Measurements from ENCODE around the gene NLE1.
"Not testable (repeated sequence)": the region's sequence is repeated elsewhere in the genome, so short reads cannot be mapped to it uniquely, and the experiment has no call there.

Gene NLE1

GRCh38 chr17:35161281-35161761, 19.2 kb upstream of the NLE1 start:
- DNase-seq (ENCODE audit: low spot score), result no peak

- DNase-seq (ENCODE audit: low spot score), result no peak
Measured at GRCh38 chr17:35160354-35161201, 18.5 kb upstream of the NLE1 start.

GRCh38 chr17:35159940-35160339, 17.8 kb upstream of the NLE1 start:
- DNase-seq (ENCODE audit: low spot score), result no peak

GRCh38 chr17:35155246-35155645, 13.1 kb upstream of the NLE1 start:
- no peak for DNase-seq (ENCODE audit: low spot score)

- DNase-seq (ENCODE audit: low spot score), result no peak
Measured at GRCh38 chr17:35154196-35155165, 12.4 kb upstream of the NLE1 start.

- DNase-seq (ENCODE audit: low spot score), result no peak
Measured at GRCh38 chr17:35152421-35153140, 10.5 kb upstream of the NLE1 start.

GRCh38 chr17:35151080-35151479, 9.0 kb upstream of the NLE1 start:
- not testable (repeated sequence) for DNase-seq (ENCODE audit: low spot score)

GRCh38 chr17:35149941-35150340, 7.8 kb upstream of the NLE1 start:
- no peak for DNase-seq (ENCODE audit: low spot score)

GRCh38 chr17:35148144-35148543, 6.0 kb upstream of the NLE1 start:
- DNase-seq (ENCODE audit: low spot score), result no peak

- no peak for DNase-seq (ENCODE audit: low spot score)
Measured at GRCh38 chr17:35147375-35147905, 5.3 kb upstream of the NLE1 start, which contains the start of gene UNC45B. TSS of gene UNC45B (plus strand) at chr17:35147817. CDS start at chr17:35148264, 447 bp downstream.

- no peak for DNase-seq (ENCODE audit: low spot score)
Measured at GRCh38 chr17:35146214-35146833, 4.2 kb upstream of the NLE1 start.

GRCh38 chr17:35144840-35145239, 2.7 kb upstream of the NLE1 start:
- DNase-seq (ENCODE audit: low spot score), result no peak

- DNase-seq (ENCODE audit: low spot score), result no peak
Measured at GRCh38 chr17:35142467-35142796, 329 bp upstream of the NLE1 start.

- no peak for DNase-seq (ENCODE audit: low spot score)
Measured at GRCh38 chr17:35138218-35138617, 3.9 kb downstream of the NLE1 start.

GRCh38 chr17:35135322-35135721, 6.8 kb downstream of the NLE1 start:
- DNase-seq (ENCODE audit: low spot score), result no peak

GRCh38 chr17:35132816-35133550, 9.1 kb downstream of the NLE1 start:
- DNase-seq (ENCODE audit: low spot score), result no peak

GRCh38 chr17:35132099-35132498, 10.0 kb downstream of the NLE1 start:
- no peak for DNase-seq (ENCODE audit: low spot score)

- DNase-seq (ENCODE audit: low spot score), result no peak
Measured at GRCh38 chr17:35130392-35130791, 11.7 kb downstream of the NLE1 start.

- DNase-seq (ENCODE audit: low spot score), result no peak
Measured at GRCh38 chr17:35129973-35130351, 12.1 kb downstream of the NLE1 start.

- DNase-seq (ENCODE audit: low spot score), result no peak
Measured at GRCh38 chr17:35129154-35129972, 12.7 kb downstream of the NLE1 start.

Data from HuH-7.5 (cell line).